Mucosa of descending colon (tissue), 3 donors: ENCODE data around the gene BANP. TPM values are rescaled to one million over a fixed set of nuclear protein-coding genes. Genes with fewer than 3 reads are reported as not detected.
"Not testable (repeated sequence)": the region's sequence is repeated elsewhere in the genome, so short reads cannot be mapped to it uniquely, and the experiment has no call there.

Experiments
- ATAC-seq: fragments of 200-7000 bp; cut with Tn5 transposase; one replicate; pipeline ENCODE4 v1.9.1; 2020; ENCODE audit warnings: mild to moderate bottlenecking, moderate library complexity
- DNase-seq, 3 donors: peaks; one replicate each; pipeline ENCODE4 v3.0.0-alpha.2; 2020
- H3K36me3 ChIP-seq: fragments of 200-600 bp; one replicate; pipeline ENCODE4 v1.8.0; 2021; ENCODE audit warnings: low read depth, mild to moderate bottlenecking
- H3K4me1 ChIP-seq: fragments of 200-600 bp; one replicate; pipeline ENCODE4 v1.8.0; 2021; ENCODE audit warnings: low read depth, mild to moderate bottlenecking
- H3K4me3 ChIP-seq: fragments of 200-600 bp; one replicate; pipeline ENCODE4 v1.8.0; 2021; ENCODE audit warnings: mild to moderate bottlenecking
- H3K9me3 ChIP-seq: fragments of 200-600 bp; one replicate; pipeline ENCODE4 v1.8.0; 2021; ENCODE audit warnings: mild to moderate bottlenecking
- CTCF ChIP-seq: fragments of 200-600 bp; IDR thresholded peaks from one replicate; pipeline ENCODE4 v1.8.0; 2022; ENCODE audit warnings: antibody characterized with exemption, mild to moderate bottlenecking
- intact Hi-C, 2 donors: fragments of 100-400 bp; cut with DNase I in 1 of 2; cut with micrococcal nuclease in 1 of 2; formaldehyde crosslinking; loops; one replicate each; pipeline versions ENCODE4 v1.11.0 to v1.11.1; 2022; cut with DNase I, micrococcal nuclease
- total RNA-seq, 3 donors: library from RNA; stranded (reverse); fragmentation: NEBNext Ultra II Directional in 2 of 3; extraction: Animal tissue kit (Norgen Biotek cat#: 25700) in 2 of 3; gene quantifications; one replicate each; pipeline versions ENCODE4 v1.2.1 to v1.2.4, GENCODE V29; 2021 to 2023
- donor health status: DM: no; HTN: no; CAD: no; lungs with moderate emphysema.
- donor health status: DM: no; HTN: no; CAD: no.
- donor health status: DM: no; HTN: yes; CAD: no.

Gene BANP
- total RNA-seq, 3 donors from 2014 or later: 24.4 to 36.0 (median 26.1) TPM

DNA sequence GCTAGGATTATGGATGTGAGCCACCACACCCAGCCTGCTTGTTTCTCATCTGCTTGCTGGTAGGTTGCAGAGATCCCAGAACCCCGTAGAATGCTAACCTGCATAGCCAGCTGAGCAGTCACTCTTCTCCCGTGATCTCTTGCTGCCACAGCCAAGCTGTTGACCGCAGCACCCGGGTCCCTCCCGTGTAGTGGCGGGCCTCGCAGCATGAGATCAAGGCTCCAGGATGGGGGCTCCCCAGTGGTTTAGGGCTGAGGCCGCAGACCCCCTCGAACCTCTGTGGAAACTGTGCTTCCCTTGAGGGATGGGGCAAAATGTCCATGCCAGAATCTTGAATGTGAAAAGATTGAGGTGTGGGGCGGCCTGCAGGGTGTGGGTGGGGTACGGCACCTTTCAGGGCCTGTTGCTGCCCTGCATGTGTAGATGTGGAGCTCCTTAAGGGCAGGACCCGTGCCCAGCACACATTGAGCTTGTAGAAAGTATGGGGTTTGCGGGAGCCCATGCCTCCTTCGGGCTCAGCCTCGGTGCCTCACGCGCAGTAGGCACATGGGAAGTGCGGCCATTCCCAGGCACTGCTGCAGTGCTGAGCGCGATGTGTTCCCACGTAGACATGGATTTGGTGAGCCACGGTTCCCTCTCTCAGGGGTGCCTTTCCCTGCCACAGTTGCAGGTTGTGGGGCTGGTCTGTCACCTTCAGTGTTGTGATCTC is 99.9 kb downstream of the BANP start:
- intact Hi-C loops: no loop called here
- ATAC-seq (no peak), DNase-seq (peak in 1 of 3 donors; percentile 35)
- H3K4me3 ChIP-seq: no peak overlapping the region
- H3K4me1 ChIP-seq: no peaks in the 10 kb centered on the region
- TF ChIP-seq CTCF: no peak
- no peaks in the 10 kb centered on the region for H3K9me3 ChIP-seq
- H3K36me3 ChIP-seq: no peaks in the 10 kb centered on the region

GRCh38 chr16:88052661-88053060 is 101.4 kb downstream of the BANP start:
- Histone ChIP-seq H3K4me3 (no peak overlapping the region), H3K36me3 (no peaks in the 10 kb centered on the region), H3K9me3 (no peaks in the 10 kb centered on the region), H3K4me1 (no peaks in the 10 kb centered on the region)
- DNase-seq (no peak), ATAC-seq (no peak)
- intact Hi-C loops: no loop called here
- TF ChIP-seq CTCF: no peak

GRCh38 chr16:88053479-88053878 is 102.2 kb downstream of the BANP start:
- DNase-seq, H3K4me1 ChIP-seq, ATAC-seq, intact Hi-C loops, H3K9me3 ChIP-seq, H3K4me3 ChIP-seq, H3K36me3 ChIP-seq: not testable (repeated sequence)

GRCh38 chr16:88055356-88055755 is 104.1 kb downstream of the BANP start:
- no peaks in the 10 kb centered on the region for H3K9me3 ChIP-seq
- DNase-seq (no peak), ATAC-seq (no peak)
- H3K4me1 ChIP-seq: no peaks in the 10 kb centered on the region
- intact Hi-C loops: no loop called here
- TF ChIP-seq CTCF: no peak
- H3K36me3 ChIP-seq: peaks cover 6% of the 10 kb centered on the region
- H3K4me3 ChIP-seq: no peak overlapping the region

DNA sequence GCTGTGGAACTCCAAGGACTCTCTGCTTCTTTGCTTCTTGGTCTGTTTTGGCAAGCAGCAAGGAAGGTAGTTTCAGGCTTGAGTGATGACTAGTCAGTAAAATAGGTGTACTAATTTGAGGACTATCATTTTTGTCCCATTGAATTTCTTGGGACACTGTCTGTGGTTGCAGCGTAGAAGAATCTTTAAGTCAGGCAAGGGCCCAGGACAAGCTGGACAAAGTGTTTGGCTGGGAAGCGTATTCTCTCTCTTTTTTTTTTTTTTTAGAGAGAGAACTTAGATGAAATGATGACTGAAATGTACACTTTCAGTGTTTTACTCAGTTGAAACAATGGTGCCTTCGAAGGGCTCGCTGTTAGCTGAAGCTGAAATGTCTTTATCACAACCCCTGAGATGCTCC is 105.0 kb downstream of the BANP start:
- H3K9me3 ChIP-seq: no peaks in the 10 kb centered on the region
- DNase-seq (no peak), ATAC-seq (no peak)
- TF ChIP-seq CTCF: no peak
- H3K4me3 ChIP-seq: no peak overlapping the region
- intact Hi-C loops: no loop called here
- H3K36me3 ChIP-seq: peaks cover 6% of the 10 kb centered on the region
- no peaks in the 10 kb centered on the region for H3K4me1 ChIP-seq

- no peaks in the 10 kb centered on the region for H3K4me1 ChIP-seq
- no peak for ATAC-seq
- intact Hi-C loops: no loop called here
- H3K4me3 ChIP-seq: no peak overlapping the region
- DNase-seq: peak in 1 of 3 donors; percentile 31
- peaks cover 6% of the 10 kb centered on the region for H3K36me3 ChIP-seq
- TF ChIP-seq CTCF: no peak
- no peaks in the 10 kb centered on the region for H3K9me3 ChIP-seq
Observed at GRCh38 chr16:88057656-88058055, 106.4 kb downstream of the BANP start.
